ENCODE results near the gene KIF3B. TPM values are rescaled to one million over a fixed set of nuclear protein-coding genes. Genes with fewer than 3 reads are reported as not detected.

The KIF3B gene
- total and polyA plus RNA-seq, 12 donors, result 8.4 to 62.1 (median 28.6) TPM

DNA sequence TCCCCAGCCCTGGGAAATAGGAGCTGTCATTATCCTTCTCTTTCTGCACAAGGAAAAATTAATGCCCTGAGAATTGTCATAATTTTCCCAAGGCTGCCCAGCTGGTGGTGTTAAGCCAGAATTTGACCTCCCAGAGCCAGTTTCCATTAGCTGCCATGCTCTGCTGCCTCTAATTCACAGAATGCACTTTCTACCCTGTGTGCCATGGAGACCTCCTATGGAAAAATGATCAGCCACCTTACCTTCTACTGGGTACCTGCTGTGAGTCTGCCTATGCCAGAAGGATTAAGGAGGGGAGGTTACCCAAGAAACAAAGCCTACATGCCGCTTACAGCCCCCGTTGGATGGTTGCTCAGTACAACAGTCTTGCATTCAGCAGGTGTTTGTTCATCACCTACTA is 40.6 kb upstream of the KIF3B start:
- Histone ChIP-seq H3K27me3 (no peaks in the 10 kb centered on the region), H3K4me1 (replicated peaks in 1 of 2) (no peaks in the 10 kb centered on the region), H3K27ac (no peak overlapping the region), H3K9me3 (replicated peaks in 1 of 3) (no peaks in the 10 kb centered on the region), H3K36me3 (replicated peaks in 1 of 2) (peaks cover 0 to 35% of the 10 kb centered on the region in 2 donors), H3K4me3 (no peak overlapping the region)
- intact Hi-C loops (cut with DNase I), result no loop called here
- DNase-seq, result no peak
- no peak for TF ChIP-seq POLR2A (IDR thresholded peaks at IDR 0.05)
- TF ChIP-seq, protein P1, sequence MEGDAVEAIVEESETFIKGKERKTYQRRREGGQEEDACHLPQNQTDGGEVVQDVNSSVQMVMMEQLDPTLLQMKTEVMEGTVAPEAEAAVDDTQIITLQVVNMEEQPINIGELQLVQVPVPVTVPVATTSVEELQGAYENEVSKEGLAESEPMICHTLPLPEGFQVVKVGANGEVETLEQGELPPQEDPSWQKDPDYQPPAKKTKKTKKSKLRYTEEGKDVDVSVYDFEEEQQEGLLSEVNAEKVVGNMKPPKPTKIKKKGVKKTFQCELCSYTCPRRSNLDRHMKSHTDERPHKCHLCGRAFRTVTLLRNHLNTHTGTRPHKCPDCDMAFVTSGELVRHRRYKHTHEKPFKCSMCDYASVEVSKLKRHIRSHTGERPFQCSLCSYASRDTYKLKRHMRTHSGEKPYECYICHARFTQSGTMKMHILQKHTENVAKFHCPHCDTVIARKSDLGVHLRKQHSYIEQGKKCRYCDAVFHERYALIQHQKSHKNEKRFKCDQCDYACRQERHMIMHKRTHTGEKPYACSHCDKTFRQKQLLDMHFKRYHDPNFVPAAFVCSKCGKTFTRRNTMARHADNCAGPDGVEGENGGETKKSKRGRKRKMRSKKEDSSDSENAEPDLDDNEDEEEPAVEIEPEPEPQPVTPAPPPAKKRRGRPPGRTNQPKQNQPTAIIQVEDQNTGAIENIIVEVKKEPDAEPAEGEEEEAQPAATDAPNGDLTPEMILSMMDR (IDR thresholded peaks at IDR 0.05), result no peak
- WGBS, 4 donors, result 96 to 100% (median 98%) methylated on average over 2 of the region's 2 CpGs

DNA sequence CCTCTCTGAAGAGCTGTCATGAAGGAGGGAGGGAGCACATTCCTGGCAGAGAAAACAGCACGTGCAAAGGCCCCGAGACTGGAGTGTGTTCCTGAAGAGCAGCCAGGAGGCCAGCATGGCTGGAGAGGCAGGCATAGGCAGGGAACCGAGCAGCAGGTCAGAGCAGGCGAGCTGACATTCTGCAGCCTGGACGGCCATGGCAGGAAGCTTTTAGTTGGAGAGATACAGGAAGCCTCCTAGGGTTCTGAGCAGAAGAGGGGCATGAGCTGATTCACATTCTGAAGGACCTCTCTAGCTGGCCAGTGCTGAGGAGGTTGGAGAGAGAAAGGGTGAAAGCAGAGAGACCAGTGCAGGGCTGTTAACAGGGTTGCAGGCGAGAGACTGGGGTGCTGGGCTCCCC is 40.0 kb upstream of the KIF3B start:
- no peak for TF ChIP-seq POLR2A (IDR thresholded peaks at IDR 0.05)
- TF ChIP-seq, protein P1 (IDR thresholded peaks at IDR 0.05), result no peak
- no peak for DNase-seq
- H3K4me3 ChIP-seq, result no peak overlapping the region
- intact Hi-C loops (cut with DNase I), result no loop called here
- WGBS, 4 donors, result 91 to 96% (median 93%) methylated on average over 5 to 6 of the region's 6 CpGs
- no peaks in the 10 kb centered on the region for H3K9me3 ChIP-seq (replicated peaks in 1 of 3)
- no peaks in the 10 kb centered on the region for H3K4me1 ChIP-seq (replicated peaks in 1 of 2)
- peaks cover 0 to 32% of the 10 kb centered on the region in 2 donors for H3K36me3 ChIP-seq (replicated peaks in 1 of 2)
- no peaks in the 10 kb centered on the region for H3K27me3 ChIP-seq
- no peak overlapping the region for H3K27ac ChIP-seq

DNA sequence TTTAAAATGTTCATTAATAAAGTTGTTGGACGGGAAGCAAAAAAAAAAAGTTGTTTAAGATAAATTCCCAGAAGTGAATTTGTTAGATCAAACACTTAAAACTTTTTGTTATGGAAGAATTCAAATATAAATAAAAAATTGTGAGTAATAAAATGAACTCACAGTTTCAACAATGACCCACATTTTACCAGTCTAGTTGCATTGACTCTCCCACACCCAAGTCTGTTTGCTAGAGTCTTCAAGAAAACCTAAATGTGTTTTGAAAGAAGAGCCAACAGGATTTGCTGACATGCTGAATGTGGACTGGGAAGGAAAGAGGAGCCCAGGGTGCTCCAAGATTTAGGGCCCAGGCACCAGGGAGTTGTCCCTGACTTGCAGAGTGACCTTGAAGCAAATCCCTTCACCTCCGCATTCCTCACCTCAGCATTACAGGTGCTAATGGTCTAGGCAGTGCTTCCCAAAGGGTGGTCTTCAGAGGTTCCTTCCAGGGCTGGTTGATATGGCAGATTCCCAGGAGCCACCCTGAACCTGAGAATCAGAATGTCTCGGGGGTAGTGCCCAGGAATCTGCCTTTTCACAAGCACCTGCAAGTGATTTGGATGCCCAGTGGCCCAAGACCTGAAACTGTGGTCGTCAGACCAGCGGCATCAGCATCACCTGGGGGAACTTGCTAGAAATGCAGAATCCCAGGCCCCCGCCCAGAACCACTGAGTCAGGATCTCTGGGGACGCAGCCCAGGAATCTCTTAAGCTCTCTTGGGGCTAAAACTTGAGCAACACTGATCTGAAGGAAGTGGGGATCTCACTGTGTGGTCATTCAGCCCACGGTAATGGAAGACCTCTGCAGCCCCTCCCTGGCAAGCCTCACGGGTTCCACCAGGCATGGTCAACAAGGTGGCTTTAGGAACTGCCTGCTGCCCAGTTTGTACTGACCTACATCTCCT is 38.7 kb upstream of the KIF3B start:
- H3K27ac ChIP-seq, result no peak overlapping the region
- peaks cover 0 to 20% of the 10 kb centered on the region in 2 donors for H3K36me3 ChIP-seq (replicated peaks in 1 of 2)
- WGBS, 4 donors, result 79 to 84% (median 81%) methylated on average over 4 to 9 of the region's 9 CpGs
- no peaks in the 10 kb centered on the region for H3K9me3 ChIP-seq (replicated peaks in 1 of 3)
- no peak overlapping the region for H3K4me3 ChIP-seq
- DNase-seq, result no peak
- H3K4me1 ChIP-seq (replicated peaks in 1 of 2), result no peaks in the 10 kb centered on the region
- TF ChIP-seq, protein P1 (IDR thresholded peaks at IDR 0.05), result no peak
- no peak for TF ChIP-seq POLR2A (IDR thresholded peaks at IDR 0.05)
- no peaks in the 10 kb centered on the region for H3K27me3 ChIP-seq
- intact Hi-C loops (cut with DNase I), result no loop called here

DNA sequence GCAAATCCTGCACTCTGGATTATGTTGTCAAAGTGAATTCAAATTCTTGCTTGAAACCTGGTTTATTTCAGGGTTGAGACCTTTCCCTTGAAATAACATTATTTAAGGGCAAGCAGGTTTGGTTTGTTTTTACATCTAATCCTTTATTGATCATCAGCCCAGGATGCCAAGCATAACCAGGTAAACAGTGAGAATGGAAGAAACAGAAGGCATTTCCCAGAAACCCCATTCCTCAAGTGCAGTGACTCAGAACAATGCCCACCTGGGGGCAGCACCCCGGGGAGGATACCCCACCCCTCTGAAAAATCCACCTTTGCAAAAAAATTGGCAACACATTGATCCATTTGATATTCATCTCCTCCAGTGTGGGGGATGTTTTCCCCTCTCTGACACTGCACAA is 37.2 kb upstream of the KIF3B start:
- Histone ChIP-seq H3K4me1 (replicated peaks in 1 of 2) (no peaks in the 10 kb centered on the region), H3K27ac (no peak overlapping the region), H3K36me3 (replicated peaks in 1 of 2) (peaks cover 0 to 6% of the 10 kb centered on the region in 2 donors), H3K27me3 (no peaks in the 10 kb centered on the region), H3K4me3 (no peak overlapping the region), H3K9me3 (replicated peaks in 1 of 3) (no peaks in the 10 kb centered on the region)
- 3 to 18% (median 9%) methylated on average over 1 of the region's 1 CpG for WGBS, 4 donors
- no peak for TF ChIP-seq POLR2A (IDR thresholded peaks at IDR 0.05)
- TF ChIP-seq, protein P1 (IDR thresholded peaks at IDR 0.05), result no peak
- no peak for DNase-seq
- intact Hi-C loops (cut with DNase I), result no loop called here

Measured in adrenal gland (tissue), 12 donors.